ENCODE data around the gene PTH1R.

GRCh38 chr3:46892285-46893145, 15.0 kb downstream of the PTH1R start:
- no peak for TF ChIP-seq CTCF (conservative IDR thresholded peaks at IDR 0.05 in 1 of 2, IDR thresholded peaks at IDR 0.05 in 1 of 2; ENCODE audit: extremely low read depth in 1 of 2, insufficient read depth in 1 of 2, low read depth in 1 of 2, low read length in 2 of 2)
- no peak for TF ChIP-seq EZH2 (IDR thresholded peaks at IDR 0.05; ENCODE audit: borderline replicate concordance, low read length)

All from mammary epithelial cell (primary cell).